HG02588 (cell line): ENCODE measurements around the gene KARS1.
"Not testable (repeated sequence)": the region's sequence is repeated elsewhere in the genome, so short reads cannot be mapped to it uniquely, and the experiment has no call there.

Experiments used
- ATAC-seq: cut with Tn5 transposase; IDR thresholded peaks from one replicate; pipeline ENCODE4 v1.9.1; 2021; ENCODE audit warnings: mild to moderate bottlenecking, moderate library complexity; ENCODE audit not compliant: unreplicated experiment

The KARS1 gene

GRCh38 chr16:75626806-75627205 lies 20.7 kb downstream of the KARS1 start:
- no peak for ATAC-seq

- ATAC-seq = no peak
Measured at GRCh38 chr16:75624921-75625334, 22.5 kb downstream of the KARS1 start.

GRCh38 chr16:75622761-75623605 lies 24.5 kb downstream of the KARS1 start, which contains the start of gene ADAT1:
ADAT1 (minus strand) TSS chr16:75623281; CDS start chr16:75620799, 2,482 bp downstream.
- peak; percentile 92 for ATAC-seq

GRCh38 chr16:75621170-75621477 lies 26.3 kb downstream of the KARS1 start:
- no peak for ATAC-seq

- ATAC-seq = no peak
Measured at GRCh38 chr16:75620326-75621169, 26.9 kb downstream of the KARS1 start.

GRCh38 chr16:75618780-75619179 lies 28.7 kb downstream of the KARS1 start:
- ATAC-seq = no peak

- ATAC-seq = no peak
Measured at GRCh38 chr16:75617121-75617520, 30.3 kb downstream of the KARS1 start.

- ATAC-seq = no peak
Measured at GRCh38 chr16:75616521-75617010, 30.9 kb downstream of the KARS1 start.

GRCh38 chr16:75615619-75616018 lies 31.8 kb downstream of the KARS1 start:
- no peak for ATAC-seq

- no peak for ATAC-seq
Measured at GRCh38 chr16:75614066-75614897, 33.2 kb downstream of the KARS1 start.

- ATAC-seq = no peak
Measured at GRCh38 chr16:75606507-75606906, 41.0 kb downstream of the KARS1 start.

- ATAC-seq = no peak
Measured at GRCh38 chr16:75603241-75603640, 44.2 kb downstream of the KARS1 start.

- no peak for ATAC-seq
Measured at GRCh38 chr16:75599452-75600277, 47.8 kb downstream of the KARS1 start.

- ATAC-seq = no peak
Measured at GRCh38 chr16:75593825-75594820, 53.3 kb downstream of the KARS1 start.

- no peak for ATAC-seq
Measured at GRCh38 chr16:75593308-75593707, 54.2 kb downstream of the KARS1 start.

- not testable (repeated sequence) for ATAC-seq
Measured at GRCh38 chr16:75591927-75592326, 55.5 kb downstream of the KARS1 start.

- ATAC-seq = no peak
Measured at GRCh38 chr16:75590920-75591843, 56.3 kb downstream of the KARS1 start.

- no peak for ATAC-seq
Measured at GRCh38 chr16:75589306-75589705, 58.2 kb downstream of the KARS1 start.
